ENCODE measurements around the gene FAM83G.

The FAM83G gene

GRCh38 chr17:19002805-19003542 is 1.6 kb downstream of the FAM83G start:
- peak overlapping the region; percentile 70; the same call in 1 of the 2 replicates for H3K4me3 ChIP-seq (ENCODE audit: low read length)

GRCh38 chr17:19001907-19002590 is 2.5 kb downstream of the FAM83G start:
- no peak overlapping the region for H3K4me3 ChIP-seq (ENCODE audit: low read length)
- TF ChIP-seq ZNF274 (IDR thresholded peaks at IDR 0.05; ENCODE audit: low read depth, low read length), result no peak

More at GRCh38 chr17:19002805-19003542, 1.6 kb downstream of the FAM83G start:
- no peak for TF ChIP-seq ZNF274 (IDR thresholded peaks at IDR 0.05; ENCODE audit: low read depth, low read length)

GRCh38 chr17:19000531-19001325 is 3.8 kb downstream of the FAM83G start:
- no peak for TF ChIP-seq ZNF274 (IDR thresholded peaks at IDR 0.05; ENCODE audit: low read depth, low read length)
- H3K4me3 ChIP-seq (ENCODE audit: low read length), result no peak overlapping the region

GRCh38 chr17:18999911-19000310 is 4.7 kb downstream of the FAM83G start:
- no peak for TF ChIP-seq ZNF274 (IDR thresholded peaks at IDR 0.05; ENCODE audit: low read depth, low read length)
- H3K4me3 ChIP-seq (ENCODE audit: low read length), result no peak overlapping the region

GRCh38 chr17:18999394-18999793 is 5.2 kb downstream of the FAM83G start:
- no peak for TF ChIP-seq ZNF274 (IDR thresholded peaks at IDR 0.05; ENCODE audit: low read depth, low read length)
- H3K4me3 ChIP-seq (ENCODE audit: low read length), result no peak overlapping the region

GRCh38 chr17:18997650-18998196 is 6.8 kb downstream of the FAM83G start:
- no peak overlapping the region for H3K4me3 ChIP-seq (ENCODE audit: low read length)
- TF ChIP-seq ZNF274 (IDR thresholded peaks at IDR 0.05; ENCODE audit: low read depth, low read length), result no peak

GRCh38 chr17:18996458-18996857 is 8.1 kb downstream of the FAM83G start:
- TF ChIP-seq ZNF274 (IDR thresholded peaks at IDR 0.05; ENCODE audit: low read depth, low read length), result no peak
- H3K4me3 ChIP-seq (ENCODE audit: low read length), result no peak overlapping the region

- TF ChIP-seq ZNF274 (IDR thresholded peaks at IDR 0.05; ENCODE audit: low read depth, low read length), result no peak
- no peak overlapping the region for H3K4me3 ChIP-seq (ENCODE audit: low read length)
These were observed 9.3 kb downstream of the FAM83G start for GRCh38 chr17:18995220-18995619.

- no peak overlapping the region for H3K4me3 ChIP-seq (ENCODE audit: low read length)
- no peak for TF ChIP-seq ZNF274 (IDR thresholded peaks at IDR 0.05; ENCODE audit: low read depth, low read length)
These were observed 9.9 kb downstream of the FAM83G start for GRCh38 chr17:18994631-18995030.

GRCh38 chr17:18993905-18994526 is 10.5 kb downstream of the FAM83G start:
- TF ChIP-seq ZNF274 (IDR thresholded peaks at IDR 0.05; ENCODE audit: low read depth, low read length), result no peak
- no peak overlapping the region for H3K4me3 ChIP-seq (ENCODE audit: low read length)

GRCh38 chr17:18992454-18993130 is 12.0 kb downstream of the FAM83G start:
- TF ChIP-seq ZNF274 (IDR thresholded peaks at IDR 0.05; ENCODE audit: low read depth, low read length), result no peak
- H3K4me3 ChIP-seq (ENCODE audit: low read length), result no peak overlapping the region; the same call in 1 of the 2 replicates

- no peak overlapping the region for H3K4me3 ChIP-seq (ENCODE audit: low read length)
- no peak for TF ChIP-seq ZNF274 (IDR thresholded peaks at IDR 0.05; ENCODE audit: low read depth, low read length)
These were observed 12.8 kb downstream of the FAM83G start for GRCh38 chr17:18991531-18992315.

- no peak for TF ChIP-seq ZNF274 (IDR thresholded peaks at IDR 0.05; ENCODE audit: low read depth, low read length)
- H3K4me3 ChIP-seq (ENCODE audit: low read length), result no peak overlapping the region
These were observed 14.2 kb downstream of the FAM83G start for GRCh38 chr17:18990331-18990730.

All from GM08714 (cell line).